ENCODE results near the gene TTPAL.
A peak's percentile ranks its signal among the peaks of the same experiment; 100 is the strongest.

Gene TTPAL

GRCh38 chr20:44502968-44503367 is 27.3 kb downstream of the TTPAL start:
- FAIRE-seq (no peak), DNase-seq (ENCODE audit: insufficient read length, low spot score) (no peak)
- TF ChIP-seq TAF1 (IDR thresholded peaks at IDR 0.05; ENCODE audit: low read depth, low read length) (no peak), SPI1 (IDR thresholded peaks at IDR 0.05; ENCODE audit: low read depth, low read length) (no peak), POU2F2 (IDR thresholded peaks at IDR 0.05; ENCODE audit: low read depth, low read length) (no peak), PAX5 (IDR thresholded peaks at IDR 0.05; ENCODE audit: insufficient read depth, low read length, severe bottlenecking) (no peak), POLR2A (IDR thresholded peaks at IDR 0.05; ENCODE audit: low read depth, low read length) (no peak), POLR2AphosphoS5 (IDR thresholded peaks at IDR 0.05; ENCODE audit: low read depth, low read length) (no peak)

GRCh38 chr20:44504402-44505307 is 29.0 kb downstream of the TTPAL start:
- TF ChIP-seq POU2F2 (IDR thresholded peaks at IDR 0.05; ENCODE audit: low read depth, low read length) (no peak), TAF1 (IDR thresholded peaks at IDR 0.05; ENCODE audit: low read depth, low read length) (no peak)
- no peak for DNase-seq (ENCODE audit: insufficient read length, low spot score)
- FAIRE-seq: no peak

GRCh38 chr20:44509762-44510161 is 34.1 kb downstream of the TTPAL start:
- no peak for TF ChIP-seq POLR2AphosphoS5 (IDR thresholded peaks at IDR 0.05; ENCODE audit: low read depth, low read length)
- TF ChIP-seq POLR2A (IDR thresholded peaks at IDR 0.05; ENCODE audit: low read depth, low read length): no peak
- no peak for TF ChIP-seq PAX5 (IDR thresholded peaks at IDR 0.05; ENCODE audit: insufficient read depth, low read length, severe bottlenecking)
- TF ChIP-seq POU2F2 (IDR thresholded peaks at IDR 0.05; ENCODE audit: low read depth, low read length): no peak
- TF ChIP-seq TAF1 (IDR thresholded peaks at IDR 0.05; ENCODE audit: low read depth, low read length): no peak
- TF ChIP-seq SPI1 (IDR thresholded peaks at IDR 0.05; ENCODE audit: low read depth, low read length): no peak
- DNase-seq (ENCODE audit: insufficient read length, low spot score) (no peak), FAIRE-seq (no peak)

GRCh38 chr20:44513871-44514270 is 38.2 kb downstream of the TTPAL start:
- FAIRE-seq (no peak), DNase-seq (ENCODE audit: insufficient read length, low spot score) (no peak)
- TF ChIP-seq SPI1 (IDR thresholded peaks at IDR 0.05; ENCODE audit: low read depth, low read length): no peak
- no peak for TF ChIP-seq POU2F2 (IDR thresholded peaks at IDR 0.05; ENCODE audit: low read depth, low read length)
- TF ChIP-seq PAX5 (IDR thresholded peaks at IDR 0.05; ENCODE audit: insufficient read depth, low read length, severe bottlenecking): no peak
- TF ChIP-seq TAF1 (IDR thresholded peaks at IDR 0.05; ENCODE audit: low read depth, low read length): no peak
- no peak for TF ChIP-seq POLR2A (IDR thresholded peaks at IDR 0.05; ENCODE audit: low read depth, low read length)
- TF ChIP-seq POLR2AphosphoS5 (IDR thresholded peaks at IDR 0.05; ENCODE audit: low read depth, low read length): no peak

GRCh38 chr20:44516491-44516890 is 40.8 kb downstream of the TTPAL start:
- FAIRE-seq (no peak), DNase-seq (ENCODE audit: insufficient read length, low spot score) (no peak)
- no peak for TF ChIP-seq SPI1 (IDR thresholded peaks at IDR 0.05; ENCODE audit: low read depth, low read length)
- no peak for TF ChIP-seq TAF1 (IDR thresholded peaks at IDR 0.05; ENCODE audit: low read depth, low read length)
- TF ChIP-seq POLR2A (IDR thresholded peaks at IDR 0.05; ENCODE audit: low read depth, low read length): no peak
- no peak for TF ChIP-seq POLR2AphosphoS5 (IDR thresholded peaks at IDR 0.05; ENCODE audit: low read depth, low read length)
- TF ChIP-seq PAX5 (IDR thresholded peaks at IDR 0.05; ENCODE audit: insufficient read depth, low read length, severe bottlenecking): no peak
- TF ChIP-seq POU2F2 (IDR thresholded peaks at IDR 0.05; ENCODE audit: low read depth, low read length): no peak

- no peak for DNase-seq (ENCODE audit: insufficient read length, low spot score)
- TF ChIP-seq POLR2AphosphoS5 (IDR thresholded peaks at IDR 0.05; ENCODE audit: low read depth, low read length) (no peak), SPI1 (IDR thresholded peaks at IDR 0.05; ENCODE audit: low read depth, low read length) (no peak), PAX5 (IDR thresholded peaks at IDR 0.05; ENCODE audit: insufficient read depth, low read length, severe bottlenecking) (no peak), TAF1 (IDR thresholded peaks at IDR 0.05; ENCODE audit: low read depth, low read length) (no peak), POU2F2 (IDR thresholded peaks at IDR 0.05; ENCODE audit: low read depth, low read length) (no peak), POLR2A (IDR thresholded peaks at IDR 0.05; ENCODE audit: low read depth, low read length) (no peak)
- FAIRE-seq: no peak
Observed at GRCh38 chr20:44517454-44517853, 41.8 kb downstream of the TTPAL start.

- DNase-seq (ENCODE audit: insufficient read length, low spot score): no peak
- FAIRE-seq: no peak
- TF ChIP-seq TAF1 (IDR thresholded peaks at IDR 0.05; ENCODE audit: low read depth, low read length) (no peak), PAX5 (IDR thresholded peaks at IDR 0.05; ENCODE audit: insufficient read depth, low read length, severe bottlenecking) (no peak), POLR2AphosphoS5 (IDR thresholded peaks at IDR 0.05; ENCODE audit: low read depth, low read length) (no peak), POLR2A (IDR thresholded peaks at IDR 0.05; ENCODE audit: low read depth, low read length) (no peak), POU2F2 (IDR thresholded peaks at IDR 0.05; ENCODE audit: low read depth, low read length) (no peak), SPI1 (IDR thresholded peaks at IDR 0.05; ENCODE audit: low read depth, low read length) (no peak)
Observed at GRCh38 chr20:44518248-44518647, 42.6 kb downstream of the TTPAL start.

GRCh38 chr20:44520881-44521280 is 45.2 kb downstream of the TTPAL start:
- TF ChIP-seq POLR2A (IDR thresholded peaks at IDR 0.05; ENCODE audit: low read depth, low read length) (no peak), PAX5 (IDR thresholded peaks at IDR 0.05; ENCODE audit: insufficient read depth, low read length, severe bottlenecking) (no peak), SPI1 (IDR thresholded peaks at IDR 0.05; ENCODE audit: low read depth, low read length) (no peak), TAF1 (IDR thresholded peaks at IDR 0.05; ENCODE audit: low read depth, low read length) (no peak)

GRCh38 chr20:44521484-44522481 is 46.1 kb downstream of the TTPAL start, which contains the start of gene SERINC3:
Gene SERINC3, minus strand, starts transcription at chr20:44522070. Its CDS starts 119 bp downstream, at chr20:44521951.
- TF ChIP-seq POLR2AphosphoS5 (IDR thresholded peaks at IDR 0.05; ENCODE audit: low read depth, low read length) (peak; percentile 71; the same call in 1 of the 2 replicates), TAF1 (IDR thresholded peaks at IDR 0.05; ENCODE audit: low read depth, low read length) (no peak), POLR2A (IDR thresholded peaks at IDR 0.05; ENCODE audit: low read depth, low read length) (peak; percentile 71), PAX5 (IDR thresholded peaks at IDR 0.05; ENCODE audit: insufficient read depth, low read length, severe bottlenecking) (no peak), SPI1 (IDR thresholded peaks at IDR 0.05; ENCODE audit: low read depth, low read length) (no peak), POU2F2 (IDR thresholded peaks at IDR 0.05; ENCODE audit: low read depth, low read length) (no peak)
- peak; percentile 99 for FAIRE-seq
- peak; percentile 89 for DNase-seq (ENCODE audit: insufficient read length, low spot score)

More at GRCh38 chr20:44520881-44521280, 45.2 kb downstream of the TTPAL start:
- no peak for DNase-seq (ENCODE audit: insufficient read length, low spot score)
- peak; percentile 33 for FAIRE-seq
